Endothelial cell of umbilical vein (primary cell): ENCODE data around the gene PCSK6. TPM values are rescaled to one million over a fixed set of nuclear protein-coding genes. Genes with fewer than 3 reads are reported as not detected.

Experiments used
- BruUV-seq: library from RNA; stranded (reverse); fragments of 400-500 nt; replicated peaks from 2 replicates; lab custom pipeline; 2021; lab: Mats Ljungman, UMichigan
- CTCF ChIA-PET: fragments of 300-600, 350-600 bp; sonication (Branson Sonifier 250); formaldehyde crosslinking; loops from one replicate; lab custom pipeline; 2021; ENCODE audit warnings: antibody characterized with exemption, inconsistent platforms; lab: Charles Lee
- POLR2A ChIA-PET: fragments of 300-600, 350-600 bp; sonication (Branson Sonifier 250); formaldehyde crosslinking; loops from one replicate; lab custom pipeline; 2021; ENCODE audit warnings: antibody characterized with exemption, inconsistent platforms; lab: Charles Lee
- DNase-seq: peaks from one replicate; pipeline ENCODE4 v3.0.0-alpha.2; 2011; ENCODE audit warnings: low read depth, low spot score
- FAIRE-seq: peaks from 2 replicates; lab custom pipeline; 2011; peaks lifted over from hg19 to GRCh38; lab: Jason Lieb, UNC
- H2AFZ ChIP-seq: 2 replicates; pipeline ENCODE4 v1.6.0; 2012; ENCODE audit warnings: low read depth, low read length, control low read depth, inconsistent platforms
- H3K27ac ChIP-seq: 2 replicates; pipeline ENCODE4 v1.5.1; 2011; ENCODE audit warnings: low read depth, mild to moderate bottlenecking, control low read depth, low read length, moderate library complexity; ENCODE audit not compliant: insufficient read depth
- H3K27me3 ChIP-seq, 2 experiments: 2 replicates each; pipeline versions ENCODE4 v1.6.0 to v1.6.1; 2011; ENCODE audit warnings: low read length in 2 of 2, mixed read lengths in 1 of 2; ENCODE audit not compliant: control insufficient read depth in 2 of 2, insufficient read depth in 2 of 2
- H3K36me3 ChIP-seq, 2 experiments: 2 replicates in 1 of 2; 3 replicates in 1 of 2; pipeline ENCODE4 v1.5.1; 2011; ENCODE audit warnings: low read length in 2 of 2, mild to moderate bottlenecking in 1 of 2, moderate library complexity in 1 of 2; ENCODE audit not compliant: control insufficient read depth in 2 of 2, insufficient read depth in 2 of 2; ENCODE audit errors: extremely low read depth in 1 of 2
- H3K4me1 ChIP-seq: 3 replicates; pipeline ENCODE4 v1.5.1; 2011; ENCODE audit warnings: mild to moderate bottlenecking, low read length; ENCODE audit not compliant: control insufficient read depth, insufficient read depth; ENCODE audit errors: extremely low read depth
- H3K4me2 ChIP-seq: 2 replicates; pipeline ENCODE4 v1.6.1; 2011; ENCODE audit warnings: low read length, control low read depth, mixed read lengths; ENCODE audit not compliant: insufficient read depth
- H3K4me3 ChIP-seq, 3 experiments: fragments of 200-600 bp in 1 of 3; sonication (generic), shearing (Covaris generic) in 1 of 3; replicated peaks in 1 of 3; 2 replicates each; pipeline ENCODE4 v1.5.1; 2011 to 2016; ENCODE audit warnings: control low read depth in 3 of 3, low read length in 3 of 3, mild to moderate bottlenecking in 2 of 3, inconsistent platforms in 1 of 3, low read depth in 1 of 3, moderate library complexity in 1 of 3; ENCODE audit not compliant: insufficient read depth in 1 of 3
- H3K79me2 ChIP-seq: 2 replicates; pipeline ENCODE4 v1.6.0; 2012; ENCODE audit warnings: low read length, inconsistent platforms; ENCODE audit not compliant: control insufficient read depth, insufficient read depth
- H3K9ac ChIP-seq: replicated peaks from 2 replicates; pipeline ENCODE3; 2011; ENCODE audit warnings: low read length, control low read depth; ENCODE audit not compliant: insufficient read depth; ENCODE audit errors: extremely low read depth
- H3K9me1 ChIP-seq: replicated peaks from 3 replicates; pipeline ENCODE4 v1.6.0; 2011; ENCODE audit warnings: mild to moderate bottlenecking, low read length; ENCODE audit not compliant: control insufficient read depth, insufficient read depth; ENCODE audit errors: extremely low read depth
- H3K9me3 ChIP-seq: replicated peaks from 2 replicates; pipeline ENCODE4 v1.5.1; 2012; ENCODE audit warnings: low read length, inconsistent platforms; ENCODE audit not compliant: control insufficient read depth, insufficient read depth
- H4K20me1 ChIP-seq: replicated peaks from 2 replicates; pipeline ENCODE3; 2011; ENCODE audit warnings: mild to moderate bottlenecking, low read length; ENCODE audit not compliant: control insufficient read depth, insufficient read depth; ENCODE audit errors: extremely low read depth
- CTCF ChIP-seq, 2 donors: IDR thresholded peaks; 1 replicate in 1 of 2; 2 replicates in 1 of 2; pipeline ENCODE4 v1.5.1; 2011; ENCODE audit warnings: low read length in 2 of 2, mild to moderate bottlenecking in 2 of 2, moderate library complexity in 2 of 2, control low read depth in 1 of 2, inconsistent platforms in 1 of 2, low read depth in 1 of 2; ENCODE audit not compliant: insufficient read depth in 1 of 2; ENCODE audit errors: extremely low read depth in 1 of 2
- EZH2 ChIP-seq: IDR thresholded peaks from 2 replicates; pipeline ENCODE4 v1.6.1; 2012; ENCODE audit warnings: borderline replicate concordance, low read depth, mild to moderate bottlenecking, moderate library complexity, low read length, inconsistent platforms; ENCODE audit not compliant: severe bottlenecking
- FOS ChIP-seq: IDR thresholded peaks from 2 replicates; pipeline ENCODE4 v1.6.1; 2011; ENCODE audit warnings: mild to moderate bottlenecking, low read length, moderate library complexity, borderline replicate concordance; ENCODE audit not compliant: insufficient read depth
- GATA2 ChIP-seq: IDR thresholded peaks from 2 replicates; pipeline ENCODE4 v1.7.0; 2011; ENCODE audit warnings: low read depth, mild to moderate bottlenecking, moderate library complexity, mixed read lengths, low read length; ENCODE audit not compliant: insufficient read length, insufficient read depth
- MYC ChIP-seq: IDR thresholded peaks from one replicate; pipeline ENCODE4 v1.6.1; 2011; ENCODE audit warnings: mild to moderate bottlenecking, low read depth, low read length
- POLR2AphosphoS5 ChIP-seq: IDR thresholded peaks from 2 replicates; pipeline ENCODE4 v1.6.1; 2012; ENCODE audit warnings: low read depth, mild to moderate bottlenecking, control low read depth, low read length, moderate library complexity; ENCODE audit not compliant: insufficient read depth
- dilution Hi-C: fragments of 300-500 bp; cut with MboI; formaldehyde crosslinking; loops from one replicate; pipeline ENCODE4 v1.15.0; 2019; ENCODE audit warnings: low sequenced_read_pairs; ENCODE audit not compliant: extremely low pct_ligation_motif_present
- intact Hi-C: fragments of 100-400 bp; cut with micrococcal nuclease; formaldehyde crosslinking; loops from one replicate; pipeline ENCODE4 v1.10.0; 2022
- polyA plus RNA-seq, 4 experiments: library from polyadenylated mRNA; depleted of rRNA in 3 of 4; stranded (reverse) in 3 of 4; unstranded in 1 of 4; fragments of >200 nt; gene quantifications; 2 replicates each; pipeline versions ENCODE4 v1.2.1 to v1.2.3, GENCODE V29; 2011 to 2012; ENCODE audit warnings: missing spikeins in 1 of 4
- total RNA-seq: library from RNA; stranded (reverse); gene quantifications from 2 replicates; pipeline ENCODE4 v1.2.3, GENCODE V29; 2021

PCSK6 gene
- total and polyA plus RNA-seq, 2 donors (not counting 3 experiments of a cell fraction or from before 2014, with no cell fraction given): 0.18 to 0.69 TPM

- Histone ChIP-seq H3K4me2 (no peak overlapping the region), H4K20me1 (no peaks in the 10 kb centered on the region), H3K9me3 (no peaks in the 10 kb centered on the region), H3K36me3 (no peaks in the 10 kb centered on the region), H3K9ac (no peak overlapping the region), H3K4me1 (no peaks in the 10 kb centered on the region), H2AFZ (no peak overlapping the region), H3K27ac (no peak overlapping the region), H3K79me2 (no peaks in the 10 kb centered on the region), H3K9me1 (no peaks in the 10 kb centered on the region), H3K27me3 (no peaks in the 10 kb centered on the region), H3K4me3 (no peak overlapping the region)
- DNase-seq (no peak), FAIRE-seq (no peak)
- ChIA-PET POLR2A (no interaction called here), CTCF (interaction anchor here (1.2 kb wide), 1 partner anchor 13 kb away, joined by 3 read pairs; no protein-coding TSS in a partner anchor)
- intact Hi-C loops: no loop called here
- TF ChIP-seq MYC (no peak), GATA2 (no peak), CTCF (IDR thresholded peaks at IDR 0.05; ENCODE audit: extremely low read depth in 1 of 2, insufficient read depth in 1 of 2, low read depth in 1 of 2, low read length in 2 of 2) (no peak), EZH2 (no peak), FOS (no peak), POLR2AphosphoS5 (no peak)
- BruUV-seq: no TSS peak
- dilution Hi-C loops: no loop called here
Observed at GRCh38 chr15:101307897-101308603, 181.5 kb downstream of the PCSK6 start.
